ENCODE measurements around the gene GLG1.
A peak's percentile ranks its signal among the peaks of the same experiment; 100 is the strongest.

Gene GLG1

DNA sequence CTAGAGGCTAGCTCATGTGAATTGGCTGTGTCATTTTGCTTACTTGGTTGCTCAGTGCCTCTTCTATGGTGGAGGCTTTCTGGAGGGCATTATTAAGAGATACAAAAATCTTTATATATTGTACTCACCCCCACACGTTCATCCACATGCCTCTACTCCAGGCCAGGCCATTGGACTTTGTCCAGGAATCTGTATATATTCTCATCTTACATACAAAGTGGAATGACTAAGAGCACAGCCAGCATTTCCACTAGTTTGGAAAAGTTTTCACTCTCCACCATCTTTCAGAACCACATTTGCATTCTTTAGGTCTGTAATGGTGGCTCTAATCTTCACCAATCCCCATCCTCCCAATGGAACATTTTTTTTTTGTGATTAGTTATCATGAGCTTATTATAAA, 4.8 kb upstream of the GLG1 start:
- DNase-seq (ENCODE audit: low read depth in 4 of 4, low spot score in 1 of 4), result no peak

DNA sequence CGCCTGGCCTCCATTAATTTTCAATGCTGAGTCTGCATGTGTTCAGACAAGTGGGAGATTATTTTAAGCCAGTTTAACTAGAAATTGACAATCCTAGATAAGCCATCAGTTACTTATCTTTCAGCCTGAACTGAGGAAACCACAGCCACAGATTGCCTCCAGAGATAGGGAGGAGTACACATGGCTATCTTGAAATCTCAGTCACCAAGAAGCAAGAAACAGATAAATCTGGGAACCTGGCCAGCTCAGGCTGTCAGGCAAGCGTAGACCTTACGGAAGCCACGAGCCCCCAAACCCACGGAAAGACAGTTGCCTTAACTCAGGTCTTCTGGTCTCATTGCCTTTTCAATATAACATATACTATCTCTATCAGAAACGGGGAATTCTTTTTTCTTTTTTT, 2.0 kb upstream of the GLG1 start:
- no peak for DNase-seq (ENCODE audit: low read depth in 4 of 4, low spot score in 1 of 4)

DNA sequence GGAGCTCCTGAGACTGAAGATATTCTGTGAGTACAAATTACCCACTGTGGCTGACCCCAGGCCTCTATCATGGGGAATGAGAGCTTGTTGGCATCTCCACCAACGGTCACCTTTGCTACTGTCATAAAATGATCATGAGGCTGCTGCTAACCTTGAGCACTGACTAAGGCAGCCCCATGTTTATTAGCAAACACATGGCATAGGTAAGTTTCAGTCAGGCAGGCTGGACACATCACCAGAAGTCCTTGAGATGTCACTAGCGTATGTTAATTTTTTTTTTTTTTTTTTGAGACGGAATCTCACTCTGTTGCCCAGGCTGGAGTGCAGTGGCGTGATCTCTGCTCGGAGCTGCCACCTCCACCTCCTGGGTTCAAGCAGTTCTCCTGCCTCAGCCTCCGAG, 1.5 kb upstream of the GLG1 start:
- DNase-seq (ENCODE audit: low read depth in 4 of 4, low spot score in 1 of 4), result no peak

DNA sequence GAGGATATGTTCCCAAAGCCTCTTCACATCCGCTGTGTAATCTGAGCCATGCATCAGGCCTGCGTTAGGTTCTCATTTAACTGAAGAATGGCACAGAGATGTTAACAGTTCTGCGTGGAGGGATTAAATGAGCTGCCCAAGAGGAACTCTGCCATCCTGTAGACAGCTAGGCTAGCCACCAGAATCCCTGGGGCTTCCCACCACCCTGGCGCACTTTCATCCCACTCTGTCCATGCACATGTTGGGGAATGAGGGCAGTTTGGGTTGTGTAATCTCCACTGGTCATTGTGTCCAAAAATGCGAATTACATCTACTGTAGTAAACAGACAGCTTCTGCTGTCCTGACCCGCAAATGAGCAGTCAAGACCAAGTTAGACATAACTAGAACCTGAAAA, 1.0 kb upstream of the GLG1 start:
- DNase-seq (ENCODE audit: low read depth in 4 of 4, low spot score in 1 of 4), result no peak

DNA sequence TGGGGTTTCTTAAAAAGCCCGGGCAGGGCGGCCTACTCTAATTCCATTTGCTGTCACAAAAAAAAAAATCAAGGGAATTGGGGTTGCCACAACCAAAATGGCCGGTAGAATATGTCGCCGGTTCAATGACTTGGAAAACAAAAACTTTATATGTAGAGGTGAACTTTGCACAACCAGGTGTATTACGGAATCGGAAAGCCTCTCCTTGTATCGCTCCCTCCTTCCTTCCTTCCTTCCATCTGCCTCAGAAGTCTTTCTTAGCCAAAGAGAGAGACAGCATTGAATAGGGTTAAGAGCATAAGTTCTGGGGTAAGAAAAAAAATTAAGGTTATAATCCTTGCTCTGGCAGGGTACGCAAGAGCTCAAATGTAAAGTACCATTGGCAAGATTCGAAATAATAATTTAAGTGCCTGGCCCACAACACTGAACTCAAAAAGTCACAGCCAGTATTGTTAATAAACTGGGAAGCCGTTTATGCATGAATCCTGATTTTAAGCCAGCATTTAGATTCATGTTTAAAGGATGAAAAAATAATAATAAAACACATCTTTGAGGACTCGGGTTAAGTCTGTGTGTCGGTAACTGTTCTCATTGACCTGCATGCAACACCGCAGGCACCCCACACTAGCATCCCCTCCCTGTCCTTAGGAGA, 522 bp upstream of the GLG1 start:
- no peak for DNase-seq (ENCODE audit: low read depth in 4 of 4, low spot score in 1 of 4)

DNA sequence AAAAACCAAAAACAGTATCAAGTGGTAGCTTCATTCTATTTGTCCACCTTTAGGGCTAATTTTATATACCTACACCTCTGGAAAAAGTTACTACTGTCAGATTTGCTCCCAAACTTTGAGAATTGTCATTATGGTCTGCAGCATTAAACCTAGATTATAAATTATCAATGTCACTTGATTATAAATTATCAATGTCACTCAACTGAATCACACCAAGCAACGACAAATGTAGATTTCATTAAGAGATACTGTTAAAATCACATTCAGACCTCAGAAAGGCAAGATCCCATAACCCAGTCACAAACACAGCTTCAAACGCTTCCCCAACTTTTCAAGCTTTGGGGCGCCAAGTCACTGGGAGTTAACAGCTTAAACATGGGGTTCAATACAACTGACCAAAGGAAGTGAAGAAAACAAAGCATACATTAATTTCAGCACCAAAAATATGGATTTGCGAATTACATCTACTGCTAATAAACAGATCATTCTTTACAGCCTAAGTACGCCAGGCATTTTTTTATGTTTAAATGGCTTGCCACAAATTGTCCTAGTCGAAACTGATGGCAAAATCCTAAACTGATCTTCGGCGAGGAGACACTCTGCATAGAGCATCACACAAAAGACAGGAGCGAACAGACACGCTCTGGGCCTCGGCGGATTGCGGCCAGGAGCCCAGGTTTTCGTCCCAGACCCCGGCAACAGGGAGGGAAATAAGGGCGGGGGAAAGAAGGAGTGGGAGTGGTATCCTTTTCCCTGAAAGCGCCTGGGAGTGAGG, 981 bp downstream of the GLG1 start:
- DNase-seq (ENCODE audit: low read depth in 4 of 4, low spot score in 1 of 4), result no peak

DNA sequence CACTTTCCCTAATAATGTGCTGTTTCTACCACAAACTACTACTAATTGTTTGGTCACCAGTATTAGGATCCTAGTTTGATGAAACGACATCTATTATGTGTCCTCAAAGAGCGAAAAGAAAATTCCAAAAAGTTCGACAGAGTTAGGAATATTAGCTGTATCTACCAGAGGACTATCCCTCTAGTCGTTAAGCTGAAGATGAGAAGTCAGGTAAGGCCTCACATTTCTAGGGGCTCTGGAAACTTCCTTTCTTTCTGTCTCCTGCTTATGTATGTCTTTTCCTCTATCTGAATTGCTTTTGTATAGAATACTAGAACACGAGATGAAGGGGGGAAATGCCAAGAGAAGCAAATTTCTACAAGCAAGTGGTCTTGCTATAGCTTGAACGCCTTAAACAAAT, 1.6 kb downstream of the GLG1 start:
- DNase-seq (ENCODE audit: low read depth in 4 of 4, low spot score in 1 of 4), result no peak

DNA sequence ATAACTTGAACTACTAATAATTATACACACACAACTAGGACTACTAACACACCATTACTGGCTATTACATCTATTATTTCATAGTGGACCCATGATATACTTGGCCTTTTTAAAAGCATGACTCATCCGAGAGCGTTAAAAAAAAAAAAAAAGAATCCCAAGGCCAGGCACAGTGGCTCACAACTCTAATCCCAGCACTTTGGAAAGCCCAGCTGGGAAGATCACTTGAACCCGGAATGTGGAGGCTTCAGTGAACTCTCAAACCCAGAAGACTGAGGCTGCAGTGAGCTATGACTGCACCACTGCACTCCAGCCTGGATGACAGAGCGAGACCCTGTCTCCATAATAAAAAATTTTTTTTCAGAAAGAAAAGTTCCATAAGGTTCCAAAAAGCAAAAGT, 3.1 kb downstream of the GLG1 start:
- DNase-seq (ENCODE audit: low read depth in 4 of 4, low spot score in 1 of 4), result no peak

DNA sequence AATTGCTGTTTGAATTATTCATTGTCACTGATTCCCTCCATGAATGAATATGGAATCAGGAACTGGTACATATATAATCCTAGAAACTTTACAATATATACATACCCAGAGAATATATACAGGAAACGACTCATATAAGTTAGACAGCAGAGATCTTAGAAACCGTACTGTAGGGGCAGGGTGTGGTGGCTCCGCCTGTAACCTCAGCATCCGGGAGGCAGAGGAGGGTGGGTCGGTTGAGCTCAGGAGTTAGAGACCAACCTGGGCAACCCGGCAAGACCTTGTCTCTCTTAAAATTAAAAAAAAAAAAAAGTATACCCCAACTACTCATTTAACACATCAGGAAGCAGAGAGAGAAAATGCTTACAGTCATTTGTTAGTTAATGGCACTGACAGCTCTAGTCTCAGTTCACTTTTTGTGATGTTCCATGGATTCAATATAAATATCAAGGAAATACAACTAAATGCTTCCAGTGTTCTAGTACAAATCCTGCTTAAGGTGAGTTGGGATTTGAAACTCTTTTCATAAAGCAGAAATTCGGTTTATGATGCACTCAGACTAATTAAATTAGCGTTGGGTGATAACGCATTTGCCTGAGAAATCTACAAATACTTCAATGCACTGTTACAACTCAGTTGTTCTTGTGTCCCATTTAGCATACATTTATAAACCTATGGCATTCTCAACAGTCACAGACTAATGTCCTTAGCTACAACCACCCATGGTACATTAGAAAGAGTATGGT, 5.6 kb downstream of the GLG1 start:
- peak in 1 of 4 experiments; percentile 44 for DNase-seq (ENCODE audit: low read depth in 4 of 4, low spot score in 1 of 4)

DNA sequence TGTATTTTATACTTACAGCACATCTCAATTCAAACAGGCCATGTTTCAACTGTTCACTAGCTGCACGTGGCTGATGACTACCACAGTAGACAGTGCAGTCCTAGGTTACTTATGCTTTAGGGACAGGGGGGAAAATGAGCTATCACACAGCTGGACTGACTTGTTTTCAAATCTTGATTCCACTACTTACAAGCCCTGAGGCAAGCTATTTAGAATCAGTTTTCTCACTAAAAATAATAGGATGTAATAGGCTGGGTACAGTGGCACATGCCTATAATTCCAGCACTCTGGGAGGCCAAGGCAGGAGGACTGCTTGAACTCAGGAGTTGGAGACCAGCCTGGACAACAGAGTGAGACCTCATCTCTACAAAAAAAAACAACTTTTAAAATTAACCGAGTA, 10.3 kb downstream of the GLG1 start:
- DNase-seq (ENCODE audit: low read depth in 4 of 4, low spot score in 1 of 4), result no peak

DNA sequence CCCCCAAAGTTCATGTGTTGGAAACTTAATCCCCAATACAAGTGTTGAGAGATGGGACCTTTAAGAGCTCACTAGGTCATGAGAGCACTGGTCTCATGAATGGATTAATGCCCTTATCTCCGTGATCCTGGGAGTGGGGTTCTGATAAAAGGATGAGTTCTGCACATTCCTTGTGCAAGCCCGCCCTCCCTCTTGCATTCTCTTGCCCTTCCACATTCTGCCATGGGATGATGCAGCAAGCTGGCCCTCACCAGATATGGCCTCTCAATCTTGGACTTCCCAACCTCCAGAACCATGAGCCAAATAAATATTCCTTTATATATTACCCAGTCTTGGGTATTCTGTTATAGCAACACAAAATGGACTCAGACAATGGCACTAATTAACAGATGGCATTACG, 14.1 kb downstream of the GLG1 start:
- DNase-seq (ENCODE audit: low read depth in 4 of 4, low spot score in 1 of 4), result no peak

DNA sequence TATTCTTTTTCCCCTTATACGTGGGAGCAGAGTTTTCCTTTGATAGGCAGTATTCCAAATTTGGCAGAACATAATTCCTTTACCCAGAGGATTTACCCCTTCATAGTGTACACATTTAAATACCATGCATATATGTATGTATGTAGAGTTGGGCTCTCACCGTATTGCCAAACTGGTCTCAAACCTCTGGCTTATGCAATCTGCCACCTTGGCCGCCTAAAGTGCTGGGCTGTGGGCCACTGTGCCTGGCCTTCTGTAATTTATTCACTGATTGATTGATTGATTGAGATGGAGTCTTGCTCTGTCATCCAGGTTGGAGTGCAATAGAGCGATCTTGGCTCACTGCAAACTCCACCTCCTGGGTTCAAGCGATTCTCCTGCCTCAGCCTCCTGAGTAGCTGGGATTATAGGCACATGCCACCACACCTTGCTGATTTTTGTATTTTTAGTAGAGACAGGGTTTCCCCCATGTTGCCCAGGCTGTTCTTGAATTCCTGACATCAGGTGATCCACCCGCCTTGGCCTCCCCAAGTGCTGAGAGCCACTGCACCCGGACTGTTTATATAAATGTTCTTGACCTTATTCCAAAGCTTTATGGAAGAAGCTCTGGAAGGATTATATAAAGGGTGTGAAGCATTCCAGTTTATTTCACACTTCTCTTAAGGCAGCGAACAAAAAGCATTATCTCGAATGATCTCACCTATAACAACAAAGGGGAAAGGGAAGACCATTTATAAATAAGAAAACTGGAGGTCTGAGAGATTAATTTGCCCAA, 14.9 kb downstream of the GLG1 start:
- DNase-seq (ENCODE audit: low read depth in 4 of 4, low spot score in 1 of 4), result no peak

DNA sequence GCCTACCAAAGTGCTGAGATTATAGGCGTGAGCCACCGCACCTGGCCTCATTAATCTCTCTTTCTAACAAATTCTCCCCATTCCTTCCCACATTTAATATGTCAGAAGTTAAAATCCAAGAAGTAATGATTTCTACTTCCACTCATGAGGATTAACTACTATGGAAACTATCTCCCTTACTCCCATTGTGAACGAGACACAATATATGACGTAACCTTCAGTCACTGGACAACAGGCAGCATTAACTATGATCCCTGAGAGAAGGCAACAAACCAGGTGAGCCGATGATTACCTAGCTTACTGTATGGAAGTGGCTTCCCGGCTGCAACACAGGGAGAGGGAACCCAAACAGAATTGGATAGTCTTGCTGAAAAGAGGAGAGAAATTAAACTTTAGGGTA, 20.0 kb downstream of the GLG1 start:
- no peak for DNase-seq (ENCODE audit: low read depth in 4 of 4, low spot score in 1 of 4)

DNA sequence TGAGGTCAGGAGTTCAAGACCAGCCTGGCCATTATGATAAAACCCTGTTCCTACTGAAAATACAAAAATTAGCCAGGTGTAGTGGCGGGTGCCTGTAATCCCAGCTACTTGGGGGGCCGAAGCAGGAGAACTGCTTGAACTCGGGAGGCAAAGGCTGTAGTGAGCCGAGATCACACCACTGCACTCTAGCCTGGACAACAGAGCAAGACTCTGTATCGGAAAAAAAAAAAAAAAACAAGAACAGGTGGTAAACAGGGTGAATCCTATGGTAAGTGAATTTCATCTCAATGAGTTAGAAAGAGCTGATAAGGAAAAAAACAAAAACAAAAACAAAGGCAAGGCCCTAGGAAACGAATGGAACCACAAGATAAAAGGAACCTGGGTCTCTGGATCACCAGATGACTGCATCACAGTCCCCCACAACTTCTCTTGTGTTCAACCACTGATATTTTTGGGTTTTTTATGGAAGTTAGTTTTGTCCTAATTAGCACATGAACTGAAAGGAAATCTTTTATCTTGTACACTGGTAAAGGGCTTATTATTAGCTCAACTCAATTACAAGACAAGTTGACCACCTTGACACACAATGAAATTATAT, 21.0 kb downstream of the GLG1 start:
- DNase-seq (ENCODE audit: low read depth in 4 of 4, low spot score in 1 of 4), result no peak

DNA sequence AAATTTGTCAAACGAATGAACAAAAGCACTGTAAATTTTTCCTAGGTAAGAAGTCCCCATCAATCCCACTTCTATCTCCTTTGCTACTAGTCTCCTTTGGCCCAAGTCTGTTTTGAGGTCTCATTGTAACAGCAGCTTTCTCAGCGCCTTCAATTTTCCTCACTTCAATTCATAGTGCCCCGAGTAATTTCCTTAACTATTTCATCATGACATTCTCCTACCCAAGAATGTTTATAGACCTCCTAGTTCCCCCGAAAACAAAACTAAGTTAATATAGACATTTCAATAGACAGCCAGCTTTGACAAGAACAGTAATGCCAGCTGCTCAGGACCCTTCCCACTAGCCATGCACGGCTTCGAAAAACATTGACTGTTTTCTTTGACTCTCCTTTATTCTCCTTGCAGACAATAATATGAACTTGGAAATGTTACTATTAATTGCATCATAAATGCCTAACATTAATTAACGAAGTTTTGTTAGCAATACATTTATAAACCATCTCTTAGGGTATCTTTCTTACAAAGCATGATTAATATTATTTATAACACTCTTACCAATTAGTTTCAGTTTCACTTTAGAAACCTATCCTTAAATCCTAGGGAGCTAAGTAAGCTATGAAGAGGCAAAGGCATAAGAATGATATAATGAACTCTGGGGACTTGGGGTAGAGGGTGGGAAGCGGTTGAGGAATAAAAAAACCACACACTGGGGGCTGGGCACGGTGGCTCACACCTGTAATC, 22.8 kb downstream of the GLG1 start:
- no peak for DNase-seq (ENCODE audit: low read depth in 4 of 4, low spot score in 1 of 4)

DNA sequence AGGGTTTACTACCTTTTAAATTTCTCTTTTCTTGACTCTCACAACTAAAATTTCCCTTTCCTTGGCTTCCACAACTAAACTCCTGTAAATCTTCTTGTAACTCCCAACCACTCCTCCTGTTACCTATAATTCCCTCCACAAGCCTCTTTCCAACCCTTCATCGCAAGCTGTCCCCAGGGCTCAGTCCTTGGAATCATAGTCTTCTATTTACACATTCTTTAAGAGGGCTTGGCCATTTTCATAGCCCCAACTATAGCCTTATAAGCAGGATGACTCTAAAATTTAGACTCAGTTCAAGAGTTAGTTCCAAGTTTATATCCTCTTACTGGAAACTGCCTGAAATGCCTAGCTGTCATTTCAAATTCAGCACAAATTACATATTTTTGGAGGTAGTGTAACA, 23.9 kb downstream of the GLG1 start:
- DNase-seq (ENCODE audit: low read depth in 4 of 4, low spot score in 1 of 4), result no peak

DNA sequence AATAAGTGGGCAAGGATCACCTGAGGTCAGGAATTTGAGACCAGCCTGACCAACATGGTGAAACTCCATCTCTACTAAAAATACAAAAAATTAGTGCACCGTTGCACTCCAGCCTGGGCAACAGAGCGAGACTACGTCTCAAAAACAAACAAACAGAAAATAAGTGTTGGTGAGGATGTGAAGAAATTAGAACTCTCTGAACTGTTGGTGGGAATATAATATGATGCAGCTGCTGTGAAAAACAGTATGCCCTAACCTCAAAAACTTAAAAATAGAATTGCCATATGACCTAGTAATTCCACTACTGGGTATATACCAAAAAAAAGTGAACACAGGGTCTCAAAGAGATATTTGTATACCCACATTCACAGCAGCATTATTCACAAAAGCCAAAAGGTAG, 26.1 kb downstream of the GLG1 start:
- DNase-seq (ENCODE audit: low read depth in 4 of 4, low spot score in 1 of 4), result no peak

DNA sequence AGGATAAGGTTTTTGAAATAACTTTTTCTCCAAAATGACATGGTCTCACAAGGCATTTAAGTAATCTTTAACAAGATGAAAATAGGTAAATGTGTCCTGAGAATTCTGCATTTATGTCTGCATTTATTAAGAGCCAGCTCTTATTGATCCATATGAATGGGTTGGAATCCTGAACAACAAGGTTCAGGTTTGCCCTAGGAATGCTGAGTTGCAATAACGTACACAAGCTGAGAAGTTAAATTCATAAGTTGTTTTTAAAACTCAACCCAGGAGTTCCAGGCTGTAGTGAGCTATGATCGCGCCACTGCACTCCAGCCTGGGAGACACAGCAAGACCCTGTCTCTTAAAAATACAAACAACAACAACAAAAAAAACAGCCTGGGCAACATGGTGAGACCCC, 28.1 kb downstream of the GLG1 start:
- DNase-seq (ENCODE audit: low read depth in 4 of 4, low spot score in 1 of 4), result no peak

DNA sequence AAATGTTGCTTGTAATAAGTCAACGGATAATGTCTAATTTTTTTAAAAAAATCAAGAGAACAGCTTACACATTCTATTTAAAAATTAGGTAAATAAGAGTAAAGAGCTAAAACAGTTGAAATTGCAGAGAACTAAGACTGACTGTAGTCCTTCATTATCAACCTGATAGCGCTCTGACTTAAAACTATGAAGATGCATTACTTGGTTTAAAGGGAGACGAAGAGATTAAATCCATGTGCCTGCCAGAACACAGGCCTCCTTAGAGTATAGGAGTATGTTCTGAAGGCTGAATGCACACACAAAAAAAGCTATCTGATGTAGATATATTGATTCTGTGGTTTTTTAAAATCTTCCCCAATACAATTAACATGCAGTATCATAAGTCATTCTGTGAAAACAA, 28.5 kb downstream of the GLG1 start:
- DNase-seq (ENCODE audit: low read depth in 4 of 4, low spot score in 1 of 4), result no peak

DNA sequence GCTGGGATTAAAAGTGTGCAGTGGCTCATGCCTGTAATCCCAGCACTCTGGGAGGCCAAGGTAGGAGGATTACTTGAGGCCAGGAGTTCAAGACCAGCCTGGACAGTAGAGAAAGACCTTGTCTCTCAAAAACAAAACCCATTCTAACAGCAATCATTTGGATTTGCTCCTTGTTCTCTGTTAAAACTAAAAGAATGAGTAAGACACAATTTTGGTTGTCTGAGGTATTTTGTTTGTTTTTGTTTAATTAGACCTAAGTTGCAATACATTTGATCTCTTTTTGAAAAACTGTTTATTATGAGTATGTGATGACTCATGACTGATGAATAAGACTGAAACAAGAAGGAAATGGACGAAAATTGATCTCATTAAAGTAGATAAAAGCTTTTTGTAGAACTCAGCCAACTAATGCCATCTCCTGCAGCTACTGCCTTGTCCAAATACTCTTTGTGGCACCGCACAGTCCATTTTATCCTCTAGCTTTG, 29.0 kb downstream of the GLG1 start:
- DNase-seq (ENCODE audit: low read depth in 4 of 4, low spot score in 1 of 4), result no peak
